ENCODE data around the gene IMMP2L.

Gene IMMP2L

GRCh38 chr7:110650328-110650727 is 912.0 kb downstream of the IMMP2L start:
- peaks cover 3% of the 10 kb centered on the region for H3K27me3 Mint-ChIP-seq (ENCODE audit: low read depth)
- no peaks in the 10 kb centered on the region for H3K4me1 Mint-ChIP-seq (ENCODE audit: low read depth)
- no peaks in the 10 kb centered on the region for H3K9me3 Mint-ChIP-seq
- H3K36me3 Mint-ChIP-seq (ENCODE audit: low read depth), result no peaks in the 10 kb centered on the region
- no peak overlapping the region for H3K27ac Mint-ChIP-seq
- H3K4me3 Mint-ChIP-seq, result no peak overlapping the region

GRCh38 chr7:110647266-110647665 is 915.0 kb downstream of the IMMP2L start:
- no peaks in the 10 kb centered on the region for H3K36me3 Mint-ChIP-seq (ENCODE audit: low read depth)
- peaks cover 3% of the 10 kb centered on the region for H3K27me3 Mint-ChIP-seq (ENCODE audit: low read depth)
- H3K27ac Mint-ChIP-seq, result no peak overlapping the region
- no peaks in the 10 kb centered on the region for H3K9me3 Mint-ChIP-seq
- no peak overlapping the region for H3K4me3 Mint-ChIP-seq
- H3K4me1 Mint-ChIP-seq (ENCODE audit: low read depth), result peaks cover 2% of the 10 kb centered on the region

- no peaks in the 10 kb centered on the region for H3K36me3 Mint-ChIP-seq (ENCODE audit: low read depth)
- H3K4me3 Mint-ChIP-seq, result no peak overlapping the region
- H3K4me1 Mint-ChIP-seq (ENCODE audit: low read depth), result peaks cover 2% of the 10 kb centered on the region
- H3K27me3 Mint-ChIP-seq (ENCODE audit: low read depth), result peaks cover 3% of the 10 kb centered on the region
- no peak overlapping the region for H3K27ac Mint-ChIP-seq
- H3K9me3 Mint-ChIP-seq, result no peaks in the 10 kb centered on the region
Observed at GRCh38 chr7:110646804-110647203, 915.5 kb downstream of the IMMP2L start.

GRCh38 chr7:110645616-110646015 is 916.7 kb downstream of the IMMP2L start:
- Mint-ChIP-seq H3K27me3 (ENCODE audit: low read depth) (no peaks in the 10 kb centered on the region), H3K4me3 (no peak overlapping the region), H3K4me1 (ENCODE audit: low read depth) (peaks cover 2% of the 10 kb centered on the region), H3K36me3 (ENCODE audit: low read depth) (no peaks in the 10 kb centered on the region), H3K9me3 (no peaks in the 10 kb centered on the region), H3K27ac (no peak overlapping the region)

- Mint-ChIP-seq H3K4me3 (no peak overlapping the region), H3K9me3 (no peaks in the 10 kb centered on the region), H3K27ac (no peak overlapping the region), H3K27me3 (ENCODE audit: low read depth) (no peaks in the 10 kb centered on the region), H3K36me3 (ENCODE audit: low read depth) (no peaks in the 10 kb centered on the region), H3K4me1 (ENCODE audit: low read depth) (peaks cover 2% of the 10 kb centered on the region)
Observed at GRCh38 chr7:110645060-110645459, 917.2 kb downstream of the IMMP2L start.

GRCh38 chr7:110637252-110637651 is 925.0 kb downstream of the IMMP2L start:
- Mint-ChIP-seq H3K4me3 (no peak overlapping the region), H3K36me3 (ENCODE audit: low read depth) (no peaks in the 10 kb centered on the region), H3K27me3 (ENCODE audit: low read depth) (peaks cover 7% of the 10 kb centered on the region), H3K27ac (no peak overlapping the region), H3K4me1 (ENCODE audit: low read depth) (peaks cover 2% of the 10 kb centered on the region), H3K9me3 (peaks cover 18% of the 10 kb centered on the region)

GRCh38 chr7:110633313-110633712 is 929.0 kb downstream of the IMMP2L start:
- Mint-ChIP-seq H3K27ac (no peak overlapping the region), H3K36me3 (ENCODE audit: low read depth) (no peaks in the 10 kb centered on the region), H3K27me3 (ENCODE audit: low read depth) (peaks cover 1% of the 10 kb centered on the region), H3K4me1 (ENCODE audit: low read depth) (peaks cover 2% of the 10 kb centered on the region), H3K9me3 (peaks cover 13% of the 10 kb centered on the region), H3K4me3 (no peak overlapping the region)

- no peak overlapping the region for H3K27ac Mint-ChIP-seq
- H3K27me3 Mint-ChIP-seq (ENCODE audit: low read depth), result no peaks in the 10 kb centered on the region
- peaks cover under 1% of the 10 kb centered on the region for H3K9me3 Mint-ChIP-seq
- H3K4me3 Mint-ChIP-seq, result no peak overlapping the region
- no peaks in the 10 kb centered on the region for H3K36me3 Mint-ChIP-seq (ENCODE audit: low read depth)
- no peaks in the 10 kb centered on the region for H3K4me1 Mint-ChIP-seq (ENCODE audit: low read depth)
Observed at GRCh38 chr7:110626414-110626813, 935.9 kb downstream of the IMMP2L start.

GRCh38 chr7:110625294-110625693 is 937.0 kb downstream of the IMMP2L start:
- Mint-ChIP-seq H3K27me3 (ENCODE audit: low read depth) (no peaks in the 10 kb centered on the region), H3K4me1 (ENCODE audit: low read depth) (no peaks in the 10 kb centered on the region), H3K4me3 (no peak overlapping the region), H3K36me3 (ENCODE audit: low read depth) (no peaks in the 10 kb centered on the region), H3K27ac (no peak overlapping the region), H3K9me3 (peaks cover 5% of the 10 kb centered on the region)

- no peaks in the 10 kb centered on the region for H3K4me1 Mint-ChIP-seq (ENCODE audit: low read depth)
- H3K9me3 Mint-ChIP-seq, result peaks cover 5% of the 10 kb centered on the region
- H3K27ac Mint-ChIP-seq, result no peak overlapping the region
- no peaks in the 10 kb centered on the region for H3K27me3 Mint-ChIP-seq (ENCODE audit: low read depth)
- H3K4me3 Mint-ChIP-seq, result no peak overlapping the region
- H3K36me3 Mint-ChIP-seq (ENCODE audit: low read depth), result no peaks in the 10 kb centered on the region
Observed at GRCh38 chr7:110623436-110623835, 938.9 kb downstream of the IMMP2L start.

GRCh38 chr7:110621289-110621688 is 941.0 kb downstream of the IMMP2L start:
- no peak overlapping the region for H3K27ac Mint-ChIP-seq
- no peak overlapping the region for H3K4me3 Mint-ChIP-seq
- H3K27me3 Mint-ChIP-seq (ENCODE audit: low read depth), result no peaks in the 10 kb centered on the region
- H3K4me1 Mint-ChIP-seq (ENCODE audit: low read depth), result no peaks in the 10 kb centered on the region
- H3K9me3 Mint-ChIP-seq, result peaks cover 5% of the 10 kb centered on the region
- H3K36me3 Mint-ChIP-seq (ENCODE audit: low read depth), result no peaks in the 10 kb centered on the region

GRCh38 chr7:110620110-110620735 is 942.1 kb downstream of the IMMP2L start:
- Mint-ChIP-seq H3K4me3 (no peak overlapping the region), H3K27me3 (ENCODE audit: low read depth) (no peaks in the 10 kb centered on the region), H3K27ac (no peak overlapping the region), H3K9me3 (peaks cover 5% of the 10 kb centered on the region), H3K4me1 (ENCODE audit: low read depth) (no peaks in the 10 kb centered on the region), H3K36me3 (ENCODE audit: low read depth) (no peaks in the 10 kb centered on the region)
